ENCODE data around the gene ELP4.

Gene ELP4

GRCh38 chr11:31628111-31628510 is 118.5 kb downstream of the ELP4 start:
- Histone ChIP-seq H3K4me1 (ENCODE audit: control insufficient read depth in 2 of 2, insufficient read depth in 1 of 2, low read depth in 1 of 2, low read length in 2 of 2) (no peaks in the 10 kb centered on the region), H4K8ac (ENCODE audit: low read depth, low read length) (no peak overlapping the region), H3K79me1 (ENCODE audit: low read depth, low read length) (no peaks in the 10 kb centered on the region), H3K23ac (ENCODE audit: low read depth, low read length, poor library complexity) (no peak overlapping the region), H4K91ac (ENCODE audit: low read depth, low read length, poor library complexity) (no peak overlapping the region), H3K4ac (ENCODE audit: low read length) (no peak overlapping the region), H3K9ac (ENCODE audit: low read depth, low read length, poor library complexity) (no peak overlapping the region), H3K27me3 (ENCODE audit: control insufficient read depth in 3 of 3, insufficient read depth in 3 of 3, low read depth in 1 of 3, low read length in 3 of 3) (no peaks in the 10 kb centered on the region), H2BK5ac (ENCODE audit: low read length) (no peak overlapping the region), H3K9me3 (replicated peaks in 1 of 2; ENCODE audit: control insufficient read depth in 2 of 2, insufficient read depth in 1 of 2, low read depth in 1 of 2, low read length in 2 of 2) (no peaks in the 10 kb centered on the region), H2BK15ac (ENCODE audit: low read length) (no peak overlapping the region), H2BK120ac (ENCODE audit: low read depth, low read length) (no peak overlapping the region), H2AK5ac (ENCODE audit: low read depth, low read length) (no peak overlapping the region), H3K4me2 (ENCODE audit: insufficient read depth, low read length, poor library complexity, severe bottlenecking) (no peak overlapping the region), H3K14ac (ENCODE audit: low read length) (no peak overlapping the region), H3K4me3 (ENCODE audit: low read length in 2 of 2) (no peak overlapping the region), H3K18ac (ENCODE audit: low read length) (no peak overlapping the region), H3K27ac (replicated peaks; ENCODE audit: low read length) (no peak overlapping the region), H2AFZ (ENCODE audit: low read length) (no peak overlapping the region), H2BK12ac (ENCODE audit: low read length) (no peak overlapping the region), H3K36me3 (replicated peaks in 1 of 2; ENCODE audit: control insufficient read depth in 2 of 2, insufficient read depth in 2 of 2, low read length in 2 of 2) (no peaks in the 10 kb centered on the region)
- WGBS, 2 donors (ENCODE audit: extremely low coverage in 2 of 2, insufficient read length in 2 of 2, insufficient replicate concordance in 1 of 2): no CpG with 5 or more reads among the region's 1 CpG
- DNase-seq (ENCODE audit: low spot score): no peak

GRCh38 chr11:31636983-31637382 is 127.4 kb downstream of the ELP4 start:
- H2AK5ac ChIP-seq (ENCODE audit: low read depth, low read length): no peak overlapping the region
- H2AFZ ChIP-seq (ENCODE audit: low read length): peak overlapping the region; percentile 39
- H2BK120ac ChIP-seq (ENCODE audit: low read depth, low read length): no peak overlapping the region
- no peak overlapping the region for H3K14ac ChIP-seq (ENCODE audit: low read length)
- no peak overlapping the region for H3K18ac ChIP-seq (ENCODE audit: low read length)
- H3K4me3 ChIP-seq (ENCODE audit: low read length in 2 of 2): no peak overlapping the region
- H2BK12ac ChIP-seq (ENCODE audit: low read length): no peak overlapping the region
- no peaks in the 10 kb centered on the region for H3K27me3 ChIP-seq (ENCODE audit: control insufficient read depth in 3 of 3, insufficient read depth in 3 of 3, low read depth in 1 of 3, low read length in 3 of 3)
- no peak overlapping the region for H3K4ac ChIP-seq (ENCODE audit: low read length)
- H3K23ac ChIP-seq (ENCODE audit: low read depth, low read length, poor library complexity): no peak overlapping the region
- H3K4me2 ChIP-seq (ENCODE audit: insufficient read depth, low read length, poor library complexity, severe bottlenecking): no peak overlapping the region
- no peak overlapping the region for H3K27ac ChIP-seq (replicated peaks; ENCODE audit: low read length)
- no peak overlapping the region for H2BK15ac ChIP-seq (ENCODE audit: low read length)
- no peak overlapping the region for H3K9ac ChIP-seq (ENCODE audit: low read depth, low read length, poor library complexity)
- H3K9me3 ChIP-seq (replicated peaks in 1 of 2; ENCODE audit: control insufficient read depth in 2 of 2, insufficient read depth in 1 of 2, low read depth in 1 of 2, low read length in 2 of 2): no peaks in the 10 kb centered on the region
- no peaks in the 10 kb centered on the region for H3K79me1 ChIP-seq (ENCODE audit: low read depth, low read length)
- H3K36me3 ChIP-seq (replicated peaks in 1 of 2; ENCODE audit: control insufficient read depth in 2 of 2, insufficient read depth in 2 of 2, low read length in 2 of 2): no peaks in the 10 kb centered on the region
- peaks cover 0 to 3% of the 10 kb centered on the region in 2 donors for H3K4me1 ChIP-seq (ENCODE audit: control insufficient read depth in 2 of 2, insufficient read depth in 1 of 2, low read depth in 1 of 2, low read length in 2 of 2)
- no peak overlapping the region for H4K8ac ChIP-seq (ENCODE audit: low read depth, low read length)
- DNase-seq (ENCODE audit: low spot score): no peak
- H2BK5ac ChIP-seq (ENCODE audit: low read length): no peak overlapping the region
- no CpG with 5 or more reads among the region's 4 CpGs for WGBS, 2 donors (ENCODE audit: extremely low coverage in 2 of 2, insufficient read length in 2 of 2, insufficient replicate concordance in 1 of 2)
- H4K91ac ChIP-seq (ENCODE audit: low read depth, low read length, poor library complexity): no peak overlapping the region

GRCh38 chr11:31640611-31641010 is 131.0 kb downstream of the ELP4 start:
- Histone ChIP-seq H2BK120ac (ENCODE audit: low read depth, low read length) (no peak overlapping the region), H3K4me2 (ENCODE audit: insufficient read depth, low read length, poor library complexity, severe bottlenecking) (no peak overlapping the region), H3K27me3 (ENCODE audit: control insufficient read depth in 3 of 3, insufficient read depth in 3 of 3, low read depth in 1 of 3, low read length in 3 of 3) (no peaks in the 10 kb centered on the region), H3K23ac (ENCODE audit: low read depth, low read length, poor library complexity) (no peak overlapping the region), H3K4me1 (ENCODE audit: control insufficient read depth in 2 of 2, insufficient read depth in 1 of 2, low read depth in 1 of 2, low read length in 2 of 2) (peaks cover 0 to 3% of the 10 kb centered on the region in 2 donors), H3K14ac (ENCODE audit: low read length) (no peak overlapping the region), H2AFZ (ENCODE audit: low read length) (no peak overlapping the region), H2BK12ac (ENCODE audit: low read length) (no peak overlapping the region), H3K36me3 (replicated peaks in 1 of 2; ENCODE audit: control insufficient read depth in 2 of 2, insufficient read depth in 2 of 2, low read length in 2 of 2) (no peaks in the 10 kb centered on the region), H2BK15ac (ENCODE audit: low read length) (no peak overlapping the region), H3K4ac (ENCODE audit: low read length) (no peak overlapping the region), H4K8ac (ENCODE audit: low read depth, low read length) (no peak overlapping the region), H4K91ac (ENCODE audit: low read depth, low read length, poor library complexity) (no peak overlapping the region), H3K18ac (ENCODE audit: low read length) (no peak overlapping the region), H2AK5ac (ENCODE audit: low read depth, low read length) (no peak overlapping the region), H3K27ac (replicated peaks; ENCODE audit: low read length) (no peak overlapping the region), H3K9ac (ENCODE audit: low read depth, low read length, poor library complexity) (no peak overlapping the region), H2BK5ac (ENCODE audit: low read length) (no peak overlapping the region), H3K9me3 (replicated peaks in 1 of 2; ENCODE audit: control insufficient read depth in 2 of 2, insufficient read depth in 1 of 2, low read depth in 1 of 2, low read length in 2 of 2) (no peaks in the 10 kb centered on the region), H3K79me1 (ENCODE audit: low read depth, low read length) (no peaks in the 10 kb centered on the region), H3K4me3 (ENCODE audit: low read length in 2 of 2) (no peak overlapping the region)
- DNase-seq (ENCODE audit: low spot score): no peak

GRCh38 chr11:31641477-31642062 is 132.0 kb downstream of the ELP4 start:
- Histone ChIP-seq H3K4me3 (ENCODE audit: low read length in 2 of 2) (no peak overlapping the region), H3K36me3 (replicated peaks in 1 of 2; ENCODE audit: control insufficient read depth in 2 of 2, insufficient read depth in 2 of 2, low read length in 2 of 2) (no peaks in the 10 kb centered on the region)

More at GRCh38 chr11:31641477-31642062, 132.0 kb downstream of the ELP4 start:
- H4K91ac ChIP-seq (ENCODE audit: low read depth, low read length, poor library complexity): no peak overlapping the region
- no peak overlapping the region for H3K23ac ChIP-seq (ENCODE audit: low read depth, low read length, poor library complexity)
- no peak overlapping the region for H3K18ac ChIP-seq (ENCODE audit: low read length)
- WGBS, 2 donors (ENCODE audit: extremely low coverage in 2 of 2, insufficient read length in 2 of 2, insufficient replicate concordance in 1 of 2): no CpG with 5 or more reads among the region's 3 CpGs
- no peak overlapping the region for H2AFZ ChIP-seq (ENCODE audit: low read length)
- H2BK15ac ChIP-seq (ENCODE audit: low read length): no peak overlapping the region
- no peaks in the 10 kb centered on the region for H3K79me1 ChIP-seq (ENCODE audit: low read depth, low read length)
- H3K4me2 ChIP-seq (ENCODE audit: insufficient read depth, low read length, poor library complexity, severe bottlenecking): no peak overlapping the region
- no peak overlapping the region for H2BK120ac ChIP-seq (ENCODE audit: low read depth, low read length)
- H3K27ac ChIP-seq (replicated peaks; ENCODE audit: low read length): no peak overlapping the region
- peaks cover 3% of the 10 kb centered on the region in 2 donors for H3K4me1 ChIP-seq (ENCODE audit: control insufficient read depth in 2 of 2, insufficient read depth in 1 of 2, low read depth in 1 of 2, low read length in 2 of 2)
- no peak overlapping the region for H2BK12ac ChIP-seq (ENCODE audit: low read length)
- H3K27me3 ChIP-seq (ENCODE audit: control insufficient read depth in 3 of 3, insufficient read depth in 3 of 3, low read depth in 1 of 3, low read length in 3 of 3): no peaks in the 10 kb centered on the region
- no peak overlapping the region for H4K8ac ChIP-seq (ENCODE audit: low read depth, low read length)
- no peaks in the 10 kb centered on the region for H3K9me3 ChIP-seq (replicated peaks in 1 of 2; ENCODE audit: control insufficient read depth in 2 of 2, insufficient read depth in 1 of 2, low read depth in 1 of 2, low read length in 2 of 2)
- H3K4ac ChIP-seq (ENCODE audit: low read length): no peak overlapping the region
- H2AK5ac ChIP-seq (ENCODE audit: low read depth, low read length): no peak overlapping the region
- DNase-seq (ENCODE audit: low spot score): peak; percentile 38
- H3K9ac ChIP-seq (ENCODE audit: low read depth, low read length, poor library complexity): no peak overlapping the region
- no peak overlapping the region for H3K14ac ChIP-seq (ENCODE audit: low read length)
- no peak overlapping the region for H2BK5ac ChIP-seq (ENCODE audit: low read length)
